GM18907 (cell line): ENCODE measurements around the gene PLCB2.
A peak's percentile ranks its signal among the peaks of the same experiment; 100 is the strongest.

ENCODE experiments used
- ATAC-seq: cut with Tn5 transposase; IDR thresholded peaks from one replicate; pipeline ENCODE4 v1.9.1; 2021; ENCODE audit warnings: mild to moderate bottlenecking, moderate library complexity; ENCODE audit not compliant: unreplicated experiment

Gene PLCB2

DNA sequence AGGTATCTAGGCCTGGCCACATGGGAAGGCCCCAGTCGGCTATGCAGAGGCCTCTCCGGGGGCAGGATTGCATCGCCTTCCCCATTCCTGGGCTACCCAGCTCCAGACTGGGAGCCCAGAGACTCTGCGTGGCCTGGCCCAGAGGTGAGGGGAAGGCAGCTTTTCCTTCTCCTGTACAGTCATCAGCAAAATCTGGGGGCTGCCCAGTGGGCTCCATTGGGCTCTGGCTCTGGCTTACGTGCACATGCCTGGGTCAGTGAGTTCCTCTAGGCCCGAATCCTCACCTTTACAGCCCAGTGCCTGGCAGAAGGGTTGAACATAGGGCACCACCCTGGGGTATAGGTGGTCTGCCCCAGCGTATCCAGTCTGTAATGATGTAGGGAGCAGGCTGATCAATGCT lies 20.9 kb downstream of the PLCB2 start:
- ATAC-seq = no peak

DNA sequence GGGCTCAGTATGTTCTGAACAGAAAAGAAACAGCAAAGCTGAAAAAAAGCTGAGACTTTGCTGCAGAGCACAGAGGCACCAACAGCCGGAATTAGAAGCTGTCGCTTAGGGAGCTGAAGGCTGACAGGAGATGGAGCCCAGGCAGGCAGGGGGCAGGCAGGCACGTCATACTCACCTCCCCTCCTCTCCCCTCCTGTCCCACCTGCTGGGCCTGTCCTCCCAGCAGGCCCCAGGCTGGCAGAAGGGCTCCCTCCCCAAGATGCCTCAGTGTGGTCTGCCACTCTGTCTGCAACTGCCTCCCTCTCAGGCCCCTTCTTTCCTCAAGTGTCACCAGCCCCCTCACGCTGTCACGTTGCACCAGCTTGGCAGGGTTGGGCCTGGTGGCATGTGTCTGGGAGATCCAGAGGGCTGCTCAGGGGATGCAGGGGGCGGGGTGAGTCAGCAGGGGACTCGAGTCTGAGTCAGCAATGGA lies 21.6 kb downstream of the PLCB2 start:
- ATAC-seq = no peak

DNA sequence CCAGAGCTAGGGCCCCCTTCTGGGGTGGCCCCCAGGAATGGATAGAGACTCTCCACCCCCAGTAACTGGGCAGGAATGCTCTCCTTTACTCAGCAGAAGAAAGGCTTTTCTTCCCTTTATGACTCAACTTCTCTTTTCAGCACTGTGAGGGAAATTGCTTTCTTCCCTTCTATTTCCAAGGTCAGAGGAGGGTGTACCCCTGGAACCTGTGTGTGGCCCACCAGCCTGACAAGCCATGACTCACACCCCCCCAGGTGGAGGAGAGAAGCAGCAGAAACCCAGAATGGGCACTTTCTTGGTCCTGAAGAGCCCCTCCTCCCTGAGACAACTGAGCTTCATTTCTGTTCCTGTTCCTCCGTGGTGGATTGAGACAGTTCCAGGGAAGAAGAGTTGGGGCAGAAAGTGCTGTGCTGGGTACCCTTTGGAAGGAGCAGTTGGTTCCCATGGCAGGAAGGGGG lies 22.2 kb downstream of the PLCB2 start:
- ATAC-seq = no peak

DNA sequence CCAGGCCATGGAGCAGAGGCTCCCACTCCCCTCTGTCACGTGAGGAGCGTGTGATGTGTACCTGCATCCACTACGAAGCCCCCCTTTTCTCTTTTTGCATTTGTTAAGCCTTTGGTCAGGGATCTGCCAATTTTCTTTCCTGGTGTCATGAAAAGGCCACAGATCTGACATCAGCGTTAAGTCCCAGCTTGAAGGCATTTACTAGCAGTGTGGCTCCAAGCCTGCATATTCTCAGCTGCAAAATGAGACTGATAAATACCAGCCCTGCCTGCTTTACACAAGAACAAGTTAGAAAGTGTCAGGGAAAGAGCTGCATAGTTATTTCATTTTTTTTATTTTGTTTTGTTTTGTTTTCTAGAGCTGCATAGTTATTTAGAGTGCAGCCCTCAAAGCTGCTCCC lies 22.6 kb downstream of the PLCB2 start:
- ATAC-seq = no peak

DNA sequence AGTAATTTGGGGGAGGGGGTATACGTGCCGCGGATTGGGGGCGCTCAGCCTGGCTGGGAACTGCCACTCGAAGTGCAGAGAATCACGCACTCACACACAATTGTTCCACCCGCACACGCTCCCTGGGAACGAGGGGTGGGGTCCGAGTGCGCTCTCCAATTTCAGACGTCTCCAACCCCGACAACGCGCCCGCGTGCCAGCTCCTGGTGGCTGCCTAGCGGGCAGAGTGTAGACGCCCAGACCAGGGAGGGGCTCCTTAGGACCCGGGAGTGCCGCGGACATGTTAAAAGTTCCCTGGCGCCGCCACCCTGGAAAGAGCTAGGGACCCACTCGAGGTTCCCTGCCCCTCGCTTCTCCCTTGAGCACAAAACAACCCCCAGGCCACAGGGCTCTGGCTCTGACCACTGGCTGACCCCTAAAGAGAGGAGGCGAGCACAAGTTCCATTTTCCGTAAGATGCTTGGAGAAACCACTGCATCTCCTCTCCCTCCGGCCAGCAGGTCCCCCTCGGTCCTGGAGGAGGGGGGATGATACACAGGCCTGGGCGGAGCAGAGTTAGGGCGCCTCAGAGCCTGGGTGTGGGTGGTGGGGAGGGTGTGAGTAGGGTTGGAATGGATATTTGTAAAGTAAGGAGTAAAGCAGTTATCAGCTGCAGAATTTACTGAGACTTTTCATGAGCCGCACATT lies 24.0 kb downstream of the PLCB2 start:
- ATAC-seq = no peak

DNA sequence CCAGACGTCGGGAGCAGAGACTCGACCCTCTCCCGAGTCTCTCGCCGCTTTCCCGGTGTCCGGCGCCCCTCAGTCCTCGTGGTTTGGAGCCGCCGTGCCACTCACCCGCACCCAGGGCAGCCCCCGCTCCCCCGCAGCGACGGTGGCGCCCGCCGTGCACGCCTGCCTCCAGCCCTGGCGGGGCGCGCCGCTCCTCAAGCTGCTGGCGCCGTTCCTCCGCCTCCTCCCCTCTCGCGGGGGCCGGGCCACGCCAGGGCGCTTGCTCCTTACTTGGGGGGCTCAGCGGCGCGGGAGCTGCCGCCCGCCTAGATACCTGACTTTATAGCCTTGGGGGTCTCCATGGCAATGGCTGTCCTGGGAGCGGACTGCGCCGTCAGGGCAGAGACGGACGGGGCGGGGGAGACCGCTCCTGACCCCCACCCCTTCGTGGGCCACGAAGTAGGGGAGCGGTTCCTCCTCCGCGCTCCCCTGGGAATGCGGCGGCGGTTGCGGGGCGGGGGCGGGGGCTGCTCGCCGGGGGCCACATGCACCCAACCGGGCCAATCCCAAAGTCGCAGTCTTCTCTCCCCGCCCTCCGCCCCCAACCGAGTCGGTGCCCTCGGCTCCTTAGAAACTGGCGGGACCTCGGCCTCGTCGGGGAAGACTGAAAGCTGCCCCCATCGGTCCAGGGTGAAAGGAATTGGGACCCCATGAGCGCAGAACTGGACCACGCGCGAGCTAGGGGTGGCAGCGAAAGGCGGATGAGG lies 24.7 kb downstream of the PLCB2 start, which contains the start of gene ANKRD63:
Gene ANKRD63 (minus strand): TSS at position 196 of the 746 bp plus-strand sequence. CDS start 478 bp downstream, outside the sequence.
- peak; percentile 30 for ATAC-seq

DNA sequence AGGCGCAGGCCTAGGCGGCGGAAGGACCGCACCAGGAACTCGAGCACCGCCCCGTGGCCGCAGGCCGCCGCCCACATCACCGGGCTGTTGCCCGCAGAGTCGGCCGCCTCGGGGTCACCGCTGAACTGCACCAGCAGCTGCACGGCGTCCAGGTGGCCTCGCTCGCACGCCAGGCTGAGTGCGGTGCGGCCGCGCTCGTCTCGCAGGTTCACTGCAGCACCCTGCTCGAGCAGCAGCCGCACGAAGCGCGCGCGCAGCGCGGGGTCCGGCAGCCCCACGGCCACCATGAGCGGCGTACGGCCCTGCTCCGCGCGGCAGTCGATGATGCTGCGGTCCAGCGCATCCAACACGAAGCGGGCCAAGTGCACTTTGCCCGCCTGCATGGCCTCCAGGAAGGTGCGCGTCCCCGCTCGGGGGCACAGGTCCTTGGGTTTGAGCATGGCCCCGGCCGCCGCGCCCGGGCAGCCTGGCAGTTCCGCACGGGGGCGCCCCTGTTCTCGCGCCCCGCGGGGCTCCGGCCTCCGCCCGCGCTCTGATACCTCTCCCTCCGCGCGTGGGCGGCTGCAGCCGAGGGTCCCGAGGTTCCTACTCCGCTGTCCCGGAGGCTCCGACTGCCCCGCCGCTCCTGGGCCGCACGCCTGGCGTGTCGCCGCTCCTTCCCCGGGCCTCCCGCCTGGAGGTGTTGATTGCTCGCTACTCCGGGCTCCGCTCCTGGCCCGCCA lies 25.4 kb downstream of the PLCB2 start:
- ATAC-seq = peak; percentile 52

DNA sequence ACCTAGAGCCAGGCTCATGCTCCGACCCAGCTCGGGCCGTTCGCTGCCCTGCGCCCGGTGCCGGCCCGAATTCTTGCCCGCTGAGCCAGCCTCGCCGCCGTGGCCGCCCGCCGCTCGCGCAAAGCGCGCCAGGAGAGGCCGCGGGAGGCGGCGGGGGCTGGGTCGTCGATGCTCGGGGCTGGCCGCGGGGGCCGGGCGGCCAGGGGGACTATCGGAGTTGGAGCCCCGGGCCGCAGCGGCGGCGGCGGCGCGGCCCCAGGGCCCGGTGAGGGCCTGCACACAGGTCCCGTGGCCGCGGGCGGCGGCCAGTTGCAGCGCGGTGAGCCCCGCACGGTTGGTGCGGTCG lies 26.0 kb downstream of the PLCB2 start:
- ATAC-seq = no peak

DNA sequence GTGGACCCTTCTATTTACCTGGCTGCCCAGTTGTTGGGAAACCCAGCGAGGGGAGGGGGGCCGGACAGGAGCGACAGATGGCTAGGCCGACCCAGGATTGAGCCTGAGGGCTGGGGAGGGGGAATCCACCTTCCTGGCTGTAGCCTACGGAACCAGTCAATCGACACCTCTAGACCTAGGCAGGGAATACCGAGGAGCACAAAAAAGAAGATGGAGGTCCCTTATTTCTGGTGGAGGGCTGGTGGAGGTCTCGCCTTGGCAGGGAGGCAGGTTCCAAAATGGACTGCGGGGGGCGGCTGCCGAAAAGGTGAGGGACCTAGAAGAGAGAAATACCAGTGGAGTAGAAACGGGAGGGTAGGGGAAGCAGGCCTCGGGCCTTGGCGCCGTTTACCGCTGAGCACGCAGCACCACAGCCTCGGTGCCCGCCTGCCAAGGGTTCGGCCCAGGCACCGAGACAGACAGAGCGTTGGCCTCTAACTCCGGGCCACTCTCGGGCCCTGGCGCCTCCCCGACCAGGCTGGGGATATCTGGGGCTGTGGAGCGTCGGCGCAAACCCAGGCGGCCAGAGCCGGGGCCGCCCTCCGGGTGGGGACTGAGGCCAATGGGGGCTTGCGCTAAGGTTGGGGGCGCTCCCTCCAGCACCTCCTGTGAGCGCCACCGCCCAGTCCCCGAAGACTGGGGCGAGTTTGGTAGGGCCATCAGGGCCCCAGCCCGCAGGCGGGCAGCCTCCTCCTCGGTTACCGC lies 26.5 kb downstream of the PLCB2 start:
- no peak for ATAC-seq

DNA sequence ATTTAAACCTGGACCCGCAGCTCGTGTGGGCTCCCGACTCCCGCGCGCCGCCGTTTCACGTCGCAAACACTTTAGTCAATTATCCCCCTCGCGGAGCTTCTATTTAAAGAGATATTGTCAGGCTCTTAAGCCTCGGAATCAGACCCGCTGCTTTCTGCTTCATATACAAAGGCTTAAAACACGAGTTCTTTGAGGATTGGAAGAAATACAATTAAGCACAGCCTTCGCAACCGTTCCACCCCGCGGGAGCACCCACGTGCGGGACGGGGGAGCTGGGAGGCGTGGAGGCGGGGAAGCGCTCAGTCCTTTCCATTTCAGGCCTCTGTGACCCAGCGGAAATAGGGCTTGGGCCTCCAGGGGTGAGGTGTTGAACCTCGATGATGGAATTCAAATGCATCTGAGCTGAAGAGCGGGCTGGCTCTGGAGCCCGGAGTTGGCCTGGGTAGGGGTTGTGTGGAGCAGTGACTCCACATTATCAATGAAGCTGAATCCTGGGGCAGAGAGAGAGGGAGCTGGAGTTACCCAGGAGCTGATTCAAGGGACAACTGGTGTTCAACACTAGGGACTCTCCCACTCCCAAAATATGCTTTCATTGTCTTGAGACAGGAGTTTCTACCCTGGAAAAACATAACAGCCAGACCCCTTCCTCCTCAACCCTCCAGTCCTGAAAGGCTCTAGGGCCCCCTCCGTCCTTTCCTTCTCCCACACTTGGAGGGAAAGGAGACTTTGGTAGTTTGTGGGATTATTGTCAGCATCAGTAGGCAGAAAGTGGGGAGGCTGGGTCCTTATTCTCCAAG lies 27.3 kb downstream of the PLCB2 start:
- ATAC-seq = no peak

DNA sequence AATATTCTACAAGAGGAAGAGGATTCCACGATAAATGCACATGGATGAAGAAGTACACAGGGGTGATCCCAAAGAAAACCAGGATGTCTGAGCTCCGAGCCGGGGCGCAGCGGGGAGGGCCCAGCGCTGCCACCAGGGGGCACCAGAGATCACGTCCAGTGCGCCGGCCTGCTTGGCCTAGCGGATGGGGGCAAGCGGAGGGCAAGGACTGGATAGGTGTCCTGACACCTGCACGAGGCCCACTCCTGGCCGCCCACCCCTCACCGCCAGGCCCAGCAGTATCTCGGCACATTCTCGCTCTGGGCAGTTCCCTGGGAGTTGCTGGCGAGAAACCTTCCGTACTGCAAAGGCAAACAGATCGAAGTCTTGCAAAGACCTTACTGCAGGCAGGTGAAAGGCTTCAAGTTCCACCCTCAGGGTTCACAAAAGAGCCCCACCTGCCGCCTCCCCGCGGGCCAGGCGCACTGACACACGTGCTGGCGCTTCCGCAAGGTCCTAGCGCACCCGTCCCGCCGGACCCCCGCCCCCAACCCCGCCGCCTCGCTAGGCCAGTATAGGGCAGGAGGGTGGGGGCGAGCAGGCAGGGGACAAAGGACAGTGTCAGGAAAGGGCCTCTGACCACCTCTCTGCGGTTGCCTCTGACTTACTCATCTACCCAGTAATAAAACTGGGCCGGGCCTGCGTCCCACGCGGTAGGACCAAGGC lies 28.1 kb downstream of the PLCB2 start:
- no peak for ATAC-seq

DNA sequence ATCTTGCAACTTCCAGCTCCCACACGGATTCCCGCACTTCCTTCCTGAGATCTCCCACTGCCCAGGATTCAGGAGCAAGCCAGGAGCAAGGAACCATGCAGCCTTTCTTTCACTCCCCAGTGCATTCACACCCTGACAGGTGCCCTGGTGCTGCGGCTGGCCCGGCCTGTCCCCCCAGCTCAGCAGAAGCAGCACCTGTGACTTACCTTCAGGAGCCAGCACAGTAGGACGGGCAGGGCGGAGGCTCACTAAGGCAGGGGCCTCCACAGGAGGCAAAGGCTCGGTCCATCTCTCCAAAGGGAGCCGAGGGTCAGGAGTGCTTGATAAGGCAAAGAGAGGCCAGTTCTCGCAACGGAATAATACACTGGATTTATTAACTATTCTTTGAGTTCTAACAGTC lies 29.7 kb downstream of the PLCB2 start:
- ATAC-seq = no peak

DNA sequence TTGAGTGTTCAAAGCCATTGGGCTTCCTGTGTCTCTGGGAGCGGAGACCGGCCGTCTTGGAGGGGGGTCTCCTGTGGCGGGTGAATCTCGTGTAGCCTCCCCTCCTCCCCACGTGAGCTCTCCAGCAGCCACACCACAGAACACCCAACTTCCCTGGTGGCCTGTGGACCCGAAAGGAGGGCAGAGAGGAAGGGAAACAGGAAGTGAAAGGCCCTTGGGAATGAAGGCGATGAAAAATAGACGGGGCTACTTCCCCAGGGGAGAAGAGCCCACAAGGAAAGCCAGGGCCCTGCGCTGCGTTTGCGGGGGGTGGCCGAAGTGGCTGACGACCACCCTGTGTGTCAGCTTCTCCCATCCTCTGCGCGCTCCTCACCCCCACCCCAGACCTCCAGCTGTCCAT lies 30.3 kb downstream of the PLCB2 start:
- no peak for ATAC-seq

DNA sequence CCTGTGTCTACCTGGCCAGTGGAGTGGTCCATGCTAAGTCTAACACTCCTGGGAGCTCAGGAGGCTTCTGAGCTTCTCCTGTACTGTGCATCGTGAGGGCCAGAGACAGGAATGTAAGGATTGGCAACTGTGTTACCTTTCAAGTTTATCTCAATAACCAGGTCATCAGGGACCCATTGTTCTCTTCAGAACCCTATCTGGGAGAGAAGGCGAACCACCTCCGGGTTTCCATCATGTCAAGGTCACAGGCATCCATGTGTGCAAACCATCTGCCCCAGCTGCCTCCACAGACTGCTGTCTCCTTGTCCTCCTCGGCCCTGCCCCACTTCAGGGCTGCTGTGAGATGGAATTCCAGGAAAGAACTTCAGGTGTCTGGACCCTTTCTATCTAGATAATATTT lies 30.8 kb downstream of the PLCB2 start:
- ATAC-seq = no peak

DNA sequence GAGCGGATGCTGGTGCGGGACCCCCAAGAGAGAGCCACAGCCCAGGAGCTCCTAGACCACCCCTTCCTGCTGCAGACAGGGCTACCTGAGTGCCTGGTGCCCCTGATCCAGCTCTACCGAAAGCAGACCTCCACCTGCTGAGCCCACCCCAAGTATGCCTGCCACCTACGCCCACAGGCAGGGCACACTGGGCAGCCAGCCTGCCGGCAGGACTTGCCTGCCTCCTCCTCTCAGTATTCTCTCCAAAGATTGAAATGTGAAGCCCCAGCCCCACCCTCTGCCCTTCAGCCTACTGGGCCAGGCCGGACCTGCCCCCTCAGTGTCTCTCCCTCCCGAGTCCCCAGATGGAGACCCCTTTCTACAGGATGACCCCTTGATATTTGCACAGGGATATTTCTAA lies 31.8 kb downstream of the PLCB2 start:
- no peak for ATAC-seq

DNA sequence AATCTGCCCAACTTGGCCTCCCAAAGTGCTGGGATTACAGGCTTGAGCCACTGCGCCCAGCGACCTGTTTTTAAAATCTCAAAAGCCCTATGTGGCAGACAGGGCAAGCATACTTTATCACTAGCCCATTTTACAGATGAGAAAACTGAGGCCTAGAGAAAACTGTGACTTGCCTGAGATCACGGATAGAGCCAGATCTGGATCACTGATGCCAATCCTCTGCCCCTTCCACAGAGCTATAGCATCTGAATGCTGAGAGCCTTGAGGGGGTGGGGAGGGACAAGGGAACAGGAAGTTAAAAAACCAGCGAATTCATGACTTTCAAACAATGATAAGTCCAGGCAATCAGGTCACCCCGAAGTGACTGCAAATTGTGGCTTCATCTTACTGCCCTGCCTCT lies 32.2 kb downstream of the PLCB2 start:
- no peak for ATAC-seq

DNA sequence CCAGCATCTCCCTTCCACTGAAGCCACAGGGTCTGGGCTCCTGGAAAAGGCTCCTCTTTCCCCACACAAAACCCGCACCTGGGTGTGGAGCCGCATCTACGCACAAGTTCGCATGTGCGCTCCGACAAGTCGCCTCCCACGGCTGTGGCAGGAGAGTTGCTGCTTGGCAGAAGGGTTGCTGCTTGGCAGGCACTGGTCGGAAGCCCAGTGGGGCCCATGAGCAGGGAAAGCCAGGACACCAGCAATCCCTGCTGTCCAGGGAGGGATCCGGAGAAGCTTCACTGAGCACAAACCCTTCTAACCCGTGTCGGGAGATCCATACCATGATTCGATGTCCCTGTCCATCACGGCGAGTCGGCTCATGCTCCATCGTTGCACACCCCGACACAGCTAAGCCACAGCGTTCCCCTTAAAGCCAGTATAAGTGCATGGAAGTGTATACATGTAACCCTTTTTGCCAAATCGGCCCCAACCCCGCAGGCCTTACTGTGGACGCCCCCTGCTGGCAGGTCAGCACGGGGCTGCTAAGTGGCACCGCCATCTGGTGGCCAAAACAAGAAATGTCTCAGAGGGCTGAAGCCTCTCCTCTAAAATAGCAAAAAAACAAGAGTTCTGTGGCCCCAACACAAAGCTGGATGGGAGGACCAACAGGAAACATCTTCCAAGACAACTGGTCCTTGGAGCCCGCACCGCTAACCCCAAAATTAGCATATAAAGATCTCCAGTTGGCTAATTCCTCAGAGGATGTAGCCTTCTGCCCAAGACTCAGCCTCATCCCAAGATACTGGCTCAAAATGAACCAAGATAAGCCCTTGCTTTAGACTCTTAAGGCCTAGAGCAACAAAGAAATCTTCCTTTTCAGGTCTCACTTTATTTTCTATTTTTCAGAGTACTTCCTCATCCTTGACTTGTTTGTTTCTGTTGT lies 33.1 kb downstream of the PLCB2 start:
- peak; percentile 59 for ATAC-seq

DNA sequence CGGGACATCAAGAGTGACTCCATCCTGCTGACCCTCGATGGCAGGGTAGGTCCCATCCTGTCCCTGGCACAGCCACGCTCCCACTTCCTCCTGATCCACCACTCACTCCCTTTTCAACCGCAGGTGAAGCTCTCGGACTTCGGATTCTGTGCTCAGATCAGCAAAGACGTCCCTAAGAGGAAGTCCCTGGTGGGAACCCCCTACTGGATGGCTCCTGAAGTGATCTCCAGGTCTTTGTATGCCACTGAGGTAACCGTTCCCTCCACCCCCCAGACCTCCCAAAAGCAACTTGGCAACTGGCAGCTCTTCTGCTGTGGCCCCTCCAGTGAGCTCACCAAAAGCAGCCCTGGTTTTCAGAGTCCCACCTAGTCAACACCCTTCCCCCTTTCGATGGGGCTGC lies 34.3 kb downstream of the PLCB2 start:
- no peak for ATAC-seq
